Neural crest cell (in vitro differentiated cells): ENCODE measurements around the gene SASH1. TPM values are rescaled to one million over a fixed set of nuclear protein-coding genes. Genes with fewer than 3 reads are reported as not detected.

Experiments used
- DNase-seq: peaks from one replicate; pipeline ENCODE4 v3.0.0; 2021; ENCODE audit warnings: low read depth, mixed read lengths, low spot score
- H3K27ac Mint-ChIP-seq: one replicate; pipeline ENCODE4 v1.8.0; 2021; ENCODE audit warnings: mild to moderate bottlenecking, mixed read lengths; ENCODE audit not compliant: unreplicated experiment
- H3K27me3 Mint-ChIP-seq: 2 replicates; pipeline ENCODE4 v1.8.0; 2021; ENCODE audit warnings: low read depth, mild to moderate bottlenecking, mixed read lengths
- H3K36me3 Mint-ChIP-seq: 2 replicates; pipeline ENCODE4 v1.8.0; 2021; ENCODE audit warnings: low read depth, mild to moderate bottlenecking, mixed read lengths
- H3K4me1 Mint-ChIP-seq: 2 replicates; pipeline ENCODE4 v1.8.0; 2021; ENCODE audit warnings: mixed read lengths
- H3K4me3 Mint-ChIP-seq: one replicate; pipeline ENCODE4 v1.8.0; 2021; ENCODE audit warnings: mild to moderate bottlenecking, mixed read lengths
- H3K9me3 Mint-ChIP-seq: 2 replicates; pipeline ENCODE4 v1.8.0; 2021; ENCODE audit warnings: mixed read lengths
- CTCF ChIP-seq: fragments of 200-600 bp; sonication (generic); conservative IDR thresholded peaks from 2 replicates; pipeline ENCODE4 v1.5.0; 2021; ENCODE audit warnings: antibody characterized with exemption, mild to moderate bottlenecking
- total RNA-seq: library from RNA; stranded (reverse); gene quantifications from 2 replicates; pipeline ENCODE4 v1.2.1, GENCODE V29; 2021

The SASH1 gene
- total RNA-seq, 1 donor from 2014 or later: 90.0 TPM

GRCh38 chr6:148497257-148497656 is 154.6 kb downstream of the SASH1 start:
- Mint-ChIP-seq H3K4me3 (no peak overlapping the region), H3K9me3 (no peaks in the 10 kb centered on the region), H3K27ac (no peak overlapping the region), H3K4me1 (peaks cover 58% of the 10 kb centered on the region), H3K27me3 (no peaks in the 10 kb centered on the region), H3K36me3 (peaks cover 29% of the 10 kb centered on the region)
- no peak for DNase-seq
- no peak for TF ChIP-seq CTCF

GRCh38 chr6:148497717-148498116 is 155.1 kb downstream of the SASH1 start:
- Mint-ChIP-seq H3K9me3 (no peaks in the 10 kb centered on the region), H3K4me1 (peaks cover 59% of the 10 kb centered on the region), H3K4me3 (no peak overlapping the region), H3K27me3 (no peaks in the 10 kb centered on the region), H3K27ac (no peak overlapping the region), H3K36me3 (peaks cover 29% of the 10 kb centered on the region)
- DNase-seq: no peak
- TF ChIP-seq CTCF: no peak

GRCh38 chr6:148500402-148500801 is 157.8 kb downstream of the SASH1 start:
- H3K27me3 Mint-ChIP-seq: no peaks in the 10 kb centered on the region
- peaks cover 23% of the 10 kb centered on the region for H3K36me3 Mint-ChIP-seq
- peaks cover 35% of the 10 kb centered on the region for H3K4me1 Mint-ChIP-seq
- H3K9me3 Mint-ChIP-seq: no peaks in the 10 kb centered on the region
- H3K27ac Mint-ChIP-seq: no peak overlapping the region
- H3K4me3 Mint-ChIP-seq: no peak overlapping the region
- no peak for DNase-seq
- no peak for TF ChIP-seq CTCF

GRCh38 chr6:148501178-148501590 is 158.5 kb downstream of the SASH1 start:
- no peak for DNase-seq
- TF ChIP-seq CTCF: no peak
- H3K27ac Mint-ChIP-seq: no peak overlapping the region

GRCh38 chr6:148502083-148502772 is 159.6 kb downstream of the SASH1 start:
- peaks cover 42% of the 10 kb centered on the region for H3K4me1 Mint-ChIP-seq
- H3K27ac Mint-ChIP-seq: peak overlapping the region; percentile 37
- H3K4me3 Mint-ChIP-seq: no peak overlapping the region
- DNase-seq: no peak
- H3K27me3 Mint-ChIP-seq: no peaks in the 10 kb centered on the region
- no peak for TF ChIP-seq CTCF
- peaks cover 24% of the 10 kb centered on the region for H3K36me3 Mint-ChIP-seq
- H3K9me3 Mint-ChIP-seq: no peaks in the 10 kb centered on the region

More at GRCh38 chr6:148501178-148501590, 158.5 kb downstream of the SASH1 start:
- peaks cover 23% of the 10 kb centered on the region for H3K36me3 Mint-ChIP-seq
- peaks cover 35% of the 10 kb centered on the region for H3K4me1 Mint-ChIP-seq
- no peaks in the 10 kb centered on the region for H3K27me3 Mint-ChIP-seq
- no peaks in the 10 kb centered on the region for H3K9me3 Mint-ChIP-seq
- H3K4me3 Mint-ChIP-seq: peak overlapping the region; percentile 22
